Upper lobe of right lung (tissue), 1 donor: ENCODE measurements around the gene USF3. TPM values are rescaled to one million over a fixed set of nuclear protein-coding genes. Genes with fewer than 3 reads are reported as not detected.

ENCODE experiments used
- ATAC-seq: fragments of 200-7000 bp; cut with Tn5 transposase; one replicate; pipeline ENCODE4 v1.9.1; 2020; ENCODE audit warnings: mild to moderate bottlenecking, moderate library complexity
- DNase-seq: peaks from one replicate; pipeline ENCODE4 v3.0.0-alpha.2; 2020
- H3K27ac ChIP-seq: fragments of 200-600 bp; one replicate; pipeline ENCODE4 v1.8.0; 2022
- H3K27me3 ChIP-seq: fragments of 200-600 bp; one replicate; pipeline ENCODE4 v1.8.0; 2022; ENCODE audit warnings: mild to moderate bottlenecking
- H3K36me3 ChIP-seq: fragments of 200-600 bp; one replicate; pipeline ENCODE4 v1.8.0; 2022
- H3K4me1 ChIP-seq: fragments of 200-600 bp; one replicate; pipeline ENCODE4 v1.8.0; 2022
- H3K4me3 ChIP-seq: fragments of 200-600 bp; one replicate; pipeline ENCODE4 v1.8.0; 2022; ENCODE audit warnings: mild to moderate bottlenecking
- H3K9me3 ChIP-seq: fragments of 200-600 bp; one replicate; pipeline ENCODE4 v1.8.0; 2022
- intact Hi-C: fragments of 100-400 bp; cut with DNase I; formaldehyde crosslinking; loops from one replicate; pipeline ENCODE4 v1.11.0; 2022
- total RNA-seq: library from RNA; stranded (reverse); fragmentation: NEBNext Ultra II Directional; extraction: Animal tissue kit (Norgen Biotek cat#: 25700); gene quantifications from one replicate; pipeline ENCODE4 v1.2.1, GENCODE V29; 2021
- TF ChIP-seq, protein P1 (sequence below): fragments of 200-600 bp; IDR thresholded peaks from one replicate; pipeline ENCODE4 v1.8.0; 2022; ENCODE audit warnings: antibody characterized with exemption
- donor health status: DM: no; HTN: yes; CAD: no; lungs with severe emphysema.

Gene USF3
- total RNA-seq, 1 donor from 2014 or later: 22.2 TPM

DNA sequence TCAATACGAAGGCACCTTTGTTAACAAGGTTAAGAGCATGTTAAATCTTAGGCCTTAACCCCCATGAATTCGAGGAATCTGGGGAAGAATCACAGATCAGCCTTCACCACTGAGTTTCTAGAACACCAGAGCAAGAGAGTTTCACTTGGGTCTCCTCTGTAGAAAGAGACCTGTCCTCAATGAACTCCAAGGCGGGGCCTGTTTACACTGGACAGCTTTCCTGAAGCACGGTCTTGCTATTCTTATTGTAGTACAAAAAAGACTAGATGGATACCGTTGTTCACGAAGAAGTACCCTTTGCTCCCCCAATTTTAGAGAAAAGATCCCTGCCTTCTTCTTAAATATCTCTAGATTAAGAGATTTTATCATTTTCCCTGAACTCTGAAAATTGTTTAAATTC lies 64.9 kb downstream of the USF3 start:
- Histone ChIP-seq H3K36me3 (no peaks in the 10 kb centered on the region), H3K27me3 (no peaks in the 10 kb centered on the region), H3K4me1 (peaks cover 7% of the 10 kb centered on the region), H3K9me3 (no peaks in the 10 kb centered on the region), H3K27ac (no peak overlapping the region), H3K4me3 (no peak overlapping the region)
- TF ChIP-seq, protein P1, sequence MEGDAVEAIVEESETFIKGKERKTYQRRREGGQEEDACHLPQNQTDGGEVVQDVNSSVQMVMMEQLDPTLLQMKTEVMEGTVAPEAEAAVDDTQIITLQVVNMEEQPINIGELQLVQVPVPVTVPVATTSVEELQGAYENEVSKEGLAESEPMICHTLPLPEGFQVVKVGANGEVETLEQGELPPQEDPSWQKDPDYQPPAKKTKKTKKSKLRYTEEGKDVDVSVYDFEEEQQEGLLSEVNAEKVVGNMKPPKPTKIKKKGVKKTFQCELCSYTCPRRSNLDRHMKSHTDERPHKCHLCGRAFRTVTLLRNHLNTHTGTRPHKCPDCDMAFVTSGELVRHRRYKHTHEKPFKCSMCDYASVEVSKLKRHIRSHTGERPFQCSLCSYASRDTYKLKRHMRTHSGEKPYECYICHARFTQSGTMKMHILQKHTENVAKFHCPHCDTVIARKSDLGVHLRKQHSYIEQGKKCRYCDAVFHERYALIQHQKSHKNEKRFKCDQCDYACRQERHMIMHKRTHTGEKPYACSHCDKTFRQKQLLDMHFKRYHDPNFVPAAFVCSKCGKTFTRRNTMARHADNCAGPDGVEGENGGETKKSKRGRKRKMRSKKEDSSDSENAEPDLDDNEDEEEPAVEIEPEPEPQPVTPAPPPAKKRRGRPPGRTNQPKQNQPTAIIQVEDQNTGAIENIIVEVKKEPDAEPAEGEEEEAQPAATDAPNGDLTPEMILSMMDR: no peak
- intact Hi-C loops: no loop called here
- ATAC-seq: no peak
- DNase-seq: no peak

DNA sequence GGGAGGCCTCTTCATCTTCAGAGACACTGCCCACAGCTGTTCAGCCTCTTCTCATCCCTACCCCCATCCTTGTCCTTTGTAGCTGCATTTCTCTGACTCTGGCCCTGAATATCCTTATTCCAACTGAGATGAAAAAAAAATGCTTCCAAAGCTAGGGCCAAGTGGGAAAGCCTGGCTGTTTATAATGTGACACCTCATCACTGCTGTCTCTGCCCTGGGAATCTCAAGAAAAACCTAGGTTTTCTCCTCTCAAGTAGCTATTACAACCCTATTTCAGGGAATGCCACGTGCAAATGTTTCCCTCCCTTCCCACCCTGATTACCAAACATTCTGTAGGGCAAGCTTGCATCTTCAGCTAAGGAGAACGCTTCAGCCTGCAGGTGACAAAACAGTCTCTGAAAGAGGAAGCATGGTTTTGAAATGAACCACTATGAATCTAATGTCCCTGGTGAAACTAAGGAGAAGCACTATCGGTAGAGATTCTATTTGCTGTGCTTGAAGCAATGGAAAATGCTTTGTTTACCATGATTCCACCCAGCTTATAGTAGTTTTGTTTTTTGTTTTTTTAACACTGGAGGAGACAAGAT lies 65.4 kb downstream of the USF3 start:
- Histone ChIP-seq H3K4me1 (peaks cover 7% of the 10 kb centered on the region), H3K36me3 (no peaks in the 10 kb centered on the region), H3K4me3 (no peak overlapping the region), H3K27ac (no peak overlapping the region), H3K9me3 (no peaks in the 10 kb centered on the region), H3K27me3 (no peaks in the 10 kb centered on the region)
- ATAC-seq (peak; percentile 31), DNase-seq (no peak)
- TF ChIP-seq, protein P1: no peak
- intact Hi-C loops: no loop called here

DNA sequence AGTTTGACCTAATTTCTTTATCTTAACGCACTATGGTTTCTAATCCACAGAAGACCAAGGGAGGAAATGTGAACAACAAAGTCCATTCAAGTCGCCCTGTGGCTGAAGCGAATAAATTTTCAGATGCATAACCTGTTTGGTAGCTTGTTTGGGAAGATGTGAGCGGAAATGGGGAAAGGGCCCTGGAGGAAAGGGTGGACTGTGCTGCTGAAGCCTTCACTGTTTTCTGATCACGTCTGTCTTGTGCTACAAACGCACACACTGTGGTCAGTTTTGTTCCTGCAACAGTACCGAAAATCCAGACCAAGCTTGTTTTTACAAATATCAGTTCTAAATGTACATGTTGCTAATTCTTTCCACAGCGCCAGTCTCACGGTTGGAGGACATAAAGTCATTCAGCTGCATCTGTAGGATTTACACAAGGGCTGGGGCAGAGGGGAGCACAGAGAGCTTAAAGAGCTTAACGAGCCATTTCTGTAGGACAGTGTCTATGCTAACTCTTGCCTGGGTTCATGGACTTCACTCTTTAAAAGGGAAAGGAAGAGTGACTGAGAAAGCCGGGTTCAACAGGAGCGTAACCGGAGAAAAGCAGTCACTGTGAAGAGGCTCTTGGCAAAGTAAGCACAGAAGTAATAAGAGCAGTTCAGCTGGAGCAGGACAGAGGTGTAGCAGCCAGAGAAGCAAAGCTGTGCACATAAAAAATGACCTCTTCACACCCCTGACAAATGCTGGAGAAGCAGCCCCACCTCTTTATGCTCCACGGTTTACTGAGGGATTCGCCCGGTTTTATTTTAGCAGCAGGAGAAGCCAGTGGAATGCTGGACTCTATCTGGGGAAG lies 66.6 kb downstream of the USF3 start:
- TF ChIP-seq, protein P1: no peak
- ATAC-seq: peak; percentile 62
- DNase-seq: no peak
- no peaks in the 10 kb centered on the region for H3K9me3 ChIP-seq
- intact Hi-C loops: no loop called here
- H3K4me1 ChIP-seq: peaks cover 7% of the 10 kb centered on the region
- no peak overlapping the region for H3K27ac ChIP-seq
- no peaks in the 10 kb centered on the region for H3K27me3 ChIP-seq
- no peaks in the 10 kb centered on the region for H3K36me3 ChIP-seq
- H3K4me3 ChIP-seq: no peak overlapping the region

DNA sequence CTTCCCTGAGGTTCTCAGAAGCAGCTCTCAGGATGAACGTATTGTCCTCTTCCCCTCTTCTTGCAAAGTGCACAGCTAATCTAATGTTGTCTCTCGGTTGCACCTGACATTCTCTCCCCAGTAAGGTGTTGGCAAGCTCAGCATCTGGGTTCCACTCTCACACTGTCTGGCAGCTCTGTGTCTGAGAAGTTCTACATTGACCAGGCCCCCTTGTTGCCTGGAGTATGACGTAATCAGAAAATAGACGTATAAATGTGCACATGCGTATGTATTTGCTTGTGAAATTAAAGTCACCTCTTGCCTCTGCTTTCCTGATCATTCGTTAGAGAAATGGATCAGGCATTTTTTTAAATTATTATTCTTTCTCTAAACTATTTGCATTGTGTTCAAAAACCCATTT lies 67.7 kb downstream of the USF3 start:
- intact Hi-C loops: no loop called here

GRCh38 chr3:113628316-113628715 lies 68.1 kb downstream of the USF3 start:
- no peak for DNase-seq
- H3K4me1 ChIP-seq: peaks cover 7% of the 10 kb centered on the region
- no peak for ATAC-seq
- H3K27ac ChIP-seq: no peak overlapping the region
- H3K27me3 ChIP-seq: no peaks in the 10 kb centered on the region
- intact Hi-C loops: no loop called here
- H3K36me3 ChIP-seq: no peaks in the 10 kb centered on the region
- no peak overlapping the region for H3K4me3 ChIP-seq
- TF ChIP-seq, protein P1: no peak
- no peaks in the 10 kb centered on the region for H3K9me3 ChIP-seq

More for the DNA sequence above, 67.7 kb downstream of the USF3 start:
- no peak overlapping the region for H3K4me3 ChIP-seq
- H3K9me3 ChIP-seq: no peaks in the 10 kb centered on the region
- TF ChIP-seq, protein P1: no peak
- H3K36me3 ChIP-seq: no peaks in the 10 kb centered on the region
- H3K4me1 ChIP-seq: peaks cover 7% of the 10 kb centered on the region
- no peak for DNase-seq
- no peaks in the 10 kb centered on the region for H3K27me3 ChIP-seq
- H3K27ac ChIP-seq: no peak overlapping the region
- no peak for ATAC-seq
